Pons (tissue), 1 donor: Measurements from ENCODE around the gene NFYB.
"Not testable (repeated sequence)": the region's sequence is repeated elsewhere in the genome, so short reads cannot be mapped to it uniquely, and the experiment has no call there.

Experiments used
- DNase-seq: peaks from one replicate; pipeline ENCODE4 v3.0.0-alpha.2; 2016; ENCODE audit warnings: low spot score

NFYB gene

DNA sequence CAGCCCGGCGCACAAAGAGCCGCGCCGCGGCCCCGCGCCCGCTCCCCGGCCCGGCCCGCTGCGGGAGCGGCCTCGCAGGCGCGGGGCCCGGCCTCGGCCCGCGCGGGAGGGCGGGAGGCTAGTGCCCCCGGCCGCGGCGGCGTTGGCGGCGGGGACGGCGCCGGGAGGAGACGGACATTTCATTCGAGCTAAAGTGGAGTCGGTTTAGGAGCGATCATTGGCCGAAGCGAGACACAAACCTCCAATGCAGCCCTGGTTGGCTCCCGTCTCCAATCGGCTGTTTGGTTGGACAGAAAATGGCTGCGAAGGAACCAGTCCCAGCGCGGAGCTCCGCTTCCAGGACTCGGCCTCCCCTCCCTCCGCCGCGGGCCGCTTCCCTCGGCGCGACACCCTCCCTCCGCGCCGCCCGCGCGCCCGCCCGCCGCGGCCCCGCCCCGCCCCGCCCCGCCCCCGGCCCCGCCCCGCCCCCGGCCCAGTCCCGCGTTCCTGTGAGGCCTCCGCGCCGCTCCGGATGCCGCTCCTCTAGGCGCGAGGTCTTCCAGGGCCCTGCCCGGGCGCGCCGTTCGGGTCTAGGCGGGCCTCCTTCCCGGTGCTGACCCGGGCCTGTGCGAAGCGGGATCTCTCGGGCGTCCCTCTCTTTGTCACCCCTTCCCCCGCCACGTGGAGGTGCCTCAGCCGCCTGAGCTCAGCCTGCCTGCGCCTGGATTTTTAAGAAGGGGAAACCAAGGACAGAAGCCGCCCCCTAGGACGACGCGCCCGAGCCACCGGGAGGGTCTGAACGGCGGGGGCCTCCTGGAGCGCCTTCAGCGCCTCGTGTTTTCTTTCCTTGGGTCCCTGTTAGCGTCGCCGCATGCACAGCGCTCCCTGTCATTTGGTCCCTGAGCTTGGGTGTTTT lies at the start of gene NFYB:
TSS of gene NFYB (minus strand) at position 309 of the 895 bp plus-strand sequence. CDS start 2,757 bp downstream, outside the sequence.
- peak; percentile 96 for DNase-seq

DNA sequence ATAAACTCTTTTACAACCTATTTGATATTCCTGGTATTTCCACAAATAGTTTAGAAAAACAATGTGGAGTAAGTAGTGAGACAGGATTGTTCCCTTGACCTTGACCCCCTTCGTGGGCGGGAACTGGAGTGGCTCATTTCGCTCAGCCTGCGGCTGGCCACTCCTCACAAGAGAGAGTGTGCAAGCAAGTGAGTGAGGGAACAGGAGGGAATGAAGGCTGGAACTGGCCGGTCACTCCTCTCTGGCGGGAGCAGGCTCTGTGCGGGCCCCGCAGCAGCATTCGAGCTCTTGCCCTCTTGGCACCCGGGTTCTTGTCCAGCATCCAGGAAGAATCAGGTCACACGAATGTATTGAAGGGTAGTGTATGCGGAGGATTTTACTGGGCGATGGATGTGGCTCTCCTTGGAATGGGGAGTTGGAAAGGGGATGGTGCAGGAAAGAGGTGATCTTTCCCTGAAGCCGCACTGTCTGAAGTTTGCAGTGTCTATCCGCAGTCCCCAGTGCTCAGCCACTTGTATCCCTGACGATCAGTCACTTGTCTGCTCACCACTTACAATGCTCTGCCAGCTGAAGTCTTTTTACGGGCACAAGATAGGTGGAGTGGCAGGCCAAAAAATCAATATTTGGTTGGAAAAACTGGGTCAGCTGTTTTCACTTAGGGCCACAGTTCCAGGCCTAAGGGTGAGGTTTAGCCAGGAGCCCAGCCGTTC lies 49.6 kb upstream of the NFYB start:
- no peak for DNase-seq

DNA sequence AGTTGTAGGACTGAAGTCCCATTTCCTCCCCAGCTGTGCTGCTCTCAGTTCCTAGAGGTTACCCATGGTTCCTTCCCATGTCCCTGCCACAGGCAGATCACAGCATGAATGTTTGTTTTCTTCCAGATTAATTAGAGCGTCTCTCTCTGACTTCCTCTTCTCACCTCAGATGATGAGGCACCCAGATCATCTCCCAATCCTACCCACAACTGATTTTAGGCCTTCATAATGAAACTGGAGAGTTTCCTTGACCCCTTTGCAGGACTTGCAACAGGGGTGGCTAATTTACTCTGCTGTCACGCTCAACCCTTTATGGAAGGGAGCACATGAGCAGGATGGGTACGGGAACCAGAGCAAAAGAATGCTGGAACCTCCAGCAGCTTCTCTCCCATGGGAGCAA lies 45.4 kb upstream of the NFYB start:
- DNase-seq = no peak

DNA sequence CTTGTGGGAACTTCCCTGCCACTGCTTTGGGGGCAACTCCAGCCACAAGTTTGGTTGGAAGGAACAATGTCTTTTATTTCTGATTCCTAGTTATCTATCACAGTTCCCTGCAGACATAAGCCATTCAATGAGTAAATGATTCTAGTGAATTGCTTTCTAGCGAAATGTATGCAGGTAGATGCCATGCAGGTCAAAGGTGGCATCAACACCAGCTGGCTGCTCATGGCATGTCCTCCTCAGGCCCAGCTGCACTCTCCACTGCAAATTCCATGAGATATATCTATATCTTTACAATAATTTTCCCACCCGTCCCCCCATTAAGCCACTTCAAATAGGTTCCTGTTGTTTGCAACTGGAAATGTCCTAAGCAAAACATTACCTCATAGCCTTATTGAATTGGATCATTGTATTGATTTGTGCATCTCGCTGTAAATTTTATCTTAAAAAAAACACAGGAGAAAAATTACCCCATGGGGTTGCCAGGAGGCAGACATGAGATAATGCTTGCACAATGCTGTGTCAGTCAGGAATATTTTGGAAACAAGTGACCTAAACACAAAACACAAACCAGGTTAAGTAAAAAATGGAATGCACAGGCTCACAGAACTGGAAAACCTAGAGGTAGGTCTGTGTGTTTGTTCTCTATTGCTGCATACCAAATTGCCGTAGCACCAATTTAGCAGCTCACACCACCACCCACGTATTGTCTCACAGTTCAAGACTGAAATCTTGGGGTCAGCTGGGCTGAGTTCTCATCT lies 44.8 kb upstream of the NFYB start:
- no peak for DNase-seq

DNA sequence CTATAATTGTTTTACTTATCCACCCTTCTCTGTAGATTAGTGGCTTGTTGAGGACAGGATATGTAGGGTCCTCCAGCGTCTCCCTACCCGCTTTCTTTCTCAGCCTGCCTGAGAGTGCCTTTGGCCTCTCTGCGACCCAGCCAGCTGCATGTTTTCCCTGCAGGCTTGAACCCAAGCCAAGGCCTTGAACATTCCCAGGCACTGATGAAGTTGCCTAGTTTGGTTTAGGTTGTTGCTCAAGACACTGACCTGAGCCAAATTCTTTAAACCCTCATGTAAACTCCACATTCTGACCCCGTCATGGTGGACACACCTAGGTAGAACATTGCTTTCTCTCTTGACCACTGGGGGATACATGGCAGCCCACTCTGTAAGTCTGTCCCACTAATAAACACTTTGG lies 44.1 kb upstream of the NFYB start:
- no peak for DNase-seq

DNA sequence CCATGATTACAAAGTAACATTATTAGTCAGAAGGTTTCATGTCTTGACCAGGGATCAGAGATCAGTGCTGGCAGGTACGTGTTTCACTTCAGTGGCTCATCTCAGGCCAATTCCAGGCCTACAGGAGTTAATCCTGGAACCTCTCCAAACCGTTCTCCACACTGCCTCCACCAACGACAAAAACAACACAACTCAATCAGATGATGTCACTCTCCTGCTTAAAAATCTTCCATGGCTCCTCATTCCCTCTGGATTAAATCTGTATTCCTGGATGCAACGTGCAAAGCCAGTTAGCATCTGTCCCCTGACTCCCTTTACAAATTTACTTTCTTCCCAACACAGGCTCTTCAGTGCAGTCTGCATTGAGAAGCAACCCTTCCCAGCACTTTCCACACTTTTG lies 43.3 kb upstream of the NFYB start:
- no peak for DNase-seq

DNA sequence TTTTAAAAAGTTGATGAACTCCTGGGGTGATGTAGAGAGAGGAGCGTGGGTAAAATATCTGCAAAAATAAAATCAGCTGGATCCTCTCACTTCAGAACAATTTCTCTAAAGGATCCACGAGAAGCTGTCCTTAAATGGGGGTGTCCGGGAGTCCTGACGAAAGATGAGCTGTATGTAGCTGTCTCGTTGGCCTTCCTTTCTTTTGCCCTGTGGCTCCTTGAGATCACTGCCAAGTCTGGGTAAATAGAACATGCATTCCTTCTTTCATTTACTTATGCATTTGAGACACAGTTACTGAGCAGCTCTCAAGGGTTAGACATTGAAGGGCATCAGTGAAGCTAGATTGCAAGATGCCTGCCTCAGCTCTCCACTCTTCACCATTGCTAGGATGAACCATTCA lies 42.4 kb upstream of the NFYB start:
- no peak for DNase-seq

DNA sequence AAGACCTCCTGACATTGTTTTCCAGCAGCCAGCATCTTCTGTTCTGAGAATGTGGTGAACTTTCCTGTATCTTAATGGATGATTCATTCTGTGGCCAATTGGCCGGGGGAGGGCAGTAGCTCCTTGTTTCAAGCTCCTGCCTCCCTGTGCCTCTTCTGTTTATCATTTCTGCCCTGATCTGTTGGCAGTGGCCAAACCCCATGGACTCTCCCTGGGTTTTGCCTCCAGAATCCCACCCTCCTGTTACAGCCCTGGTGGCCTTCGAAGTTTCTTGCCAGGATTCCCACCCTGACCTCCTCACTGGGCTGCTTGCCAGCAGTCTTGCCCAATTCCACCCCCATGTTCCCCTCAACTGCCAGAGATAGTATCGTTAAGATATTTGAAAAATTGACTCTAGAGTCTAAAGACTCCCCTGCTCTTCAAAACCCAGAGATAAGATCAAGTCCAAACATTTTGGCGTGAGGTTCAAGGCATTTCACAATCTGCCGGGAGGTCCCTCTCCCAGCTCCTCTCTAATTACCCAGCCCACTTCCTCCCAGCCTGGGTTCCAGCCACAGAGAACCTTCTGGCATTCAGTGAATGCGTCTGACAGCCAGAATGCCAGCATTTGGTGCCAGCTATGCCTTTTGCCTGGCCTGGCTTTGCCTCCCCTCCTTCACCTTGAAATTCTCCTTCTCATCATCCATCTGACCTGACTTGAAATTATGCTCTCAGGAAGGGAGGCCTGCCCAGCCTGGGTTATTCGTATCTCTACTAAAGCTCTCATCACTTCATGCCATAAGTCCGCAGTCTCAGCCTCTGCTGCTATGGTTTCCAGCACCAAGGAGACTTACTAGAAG lies 39.9 kb upstream of the NFYB start:
- DNase-seq = peak; percentile 8

DNA sequence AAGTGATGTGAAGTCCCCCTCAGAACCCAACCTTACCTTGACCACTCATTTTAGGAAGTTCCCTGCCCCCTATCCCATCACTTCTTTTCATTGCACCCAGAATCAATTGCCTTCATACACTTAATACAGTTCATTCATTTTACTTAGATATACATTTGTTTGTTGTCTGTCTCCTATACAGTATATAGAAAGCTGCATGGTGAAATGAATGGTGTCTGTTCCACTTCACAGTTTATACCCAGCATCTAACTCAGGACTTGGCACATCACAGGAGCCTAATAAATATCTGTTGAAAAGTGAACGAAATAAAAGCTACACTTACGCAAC lies 39.3 kb upstream of the NFYB start:
- DNase-seq = no peak

DNA sequence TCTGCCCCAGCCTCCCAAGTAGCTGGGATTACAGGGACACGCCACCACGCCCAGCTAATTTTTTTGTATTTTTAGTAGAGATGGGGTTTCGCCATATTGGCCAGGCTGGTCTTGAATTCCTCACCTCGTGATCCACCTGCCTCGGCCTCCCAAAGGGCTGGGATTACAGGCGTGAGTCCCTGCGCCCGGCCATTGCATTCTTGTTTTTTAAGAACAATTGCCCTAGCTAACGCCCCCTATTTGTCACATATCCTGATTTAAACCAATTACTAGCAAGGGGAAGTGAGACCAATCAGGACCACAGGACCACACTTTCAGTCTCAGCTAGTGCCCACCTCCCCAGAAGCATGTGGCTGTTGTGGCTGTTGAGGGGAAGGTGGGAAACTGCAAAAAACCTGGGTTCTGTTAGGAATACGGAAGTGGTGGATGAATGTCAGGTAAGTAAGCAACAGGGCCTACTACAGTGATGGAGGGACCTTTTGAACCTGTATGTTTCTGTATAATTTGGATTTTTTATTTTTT lies 37.8 kb upstream of the NFYB start:
- no peak for DNase-seq

DNA sequence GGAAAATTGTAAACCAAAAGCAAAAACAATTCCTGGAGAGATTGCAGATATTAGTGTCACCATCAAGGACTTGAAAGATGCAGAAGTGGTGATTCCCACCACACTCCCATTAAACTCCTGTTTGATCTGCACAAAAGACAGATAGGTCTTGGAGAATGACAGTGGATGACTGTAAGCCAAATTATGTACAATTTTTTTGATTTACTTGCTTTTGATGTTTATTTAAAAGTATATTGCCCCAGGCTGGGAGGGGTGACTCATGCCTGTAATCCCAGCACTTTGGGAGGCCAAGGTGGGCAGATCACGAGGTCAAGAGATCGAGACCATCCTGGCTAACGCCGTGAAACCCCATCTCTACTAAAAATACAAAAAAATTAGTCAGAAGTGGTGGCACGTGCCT lies 35.8 kb upstream of the NFYB start:
- not testable (repeated sequence) for DNase-seq

DNA sequence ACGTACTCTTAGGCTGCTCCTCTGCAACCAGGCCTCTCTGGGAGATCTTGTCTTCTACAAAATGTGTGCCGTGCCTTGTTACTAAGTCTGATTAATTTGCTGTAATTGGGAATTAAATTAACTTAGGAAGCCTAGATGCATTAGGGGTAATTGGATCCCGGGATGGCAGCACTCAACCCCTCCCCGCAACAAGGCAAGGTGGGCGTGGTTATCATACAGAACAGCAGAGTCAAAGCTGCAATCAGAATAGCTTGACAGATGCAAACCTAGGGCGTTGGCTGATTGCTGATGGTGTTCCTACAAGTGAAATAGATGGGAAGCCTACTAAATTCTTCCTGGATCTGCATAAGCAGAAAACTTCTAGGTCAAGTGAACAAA lies 34.5 kb upstream of the NFYB start:
- DNase-seq = no peak

DNA sequence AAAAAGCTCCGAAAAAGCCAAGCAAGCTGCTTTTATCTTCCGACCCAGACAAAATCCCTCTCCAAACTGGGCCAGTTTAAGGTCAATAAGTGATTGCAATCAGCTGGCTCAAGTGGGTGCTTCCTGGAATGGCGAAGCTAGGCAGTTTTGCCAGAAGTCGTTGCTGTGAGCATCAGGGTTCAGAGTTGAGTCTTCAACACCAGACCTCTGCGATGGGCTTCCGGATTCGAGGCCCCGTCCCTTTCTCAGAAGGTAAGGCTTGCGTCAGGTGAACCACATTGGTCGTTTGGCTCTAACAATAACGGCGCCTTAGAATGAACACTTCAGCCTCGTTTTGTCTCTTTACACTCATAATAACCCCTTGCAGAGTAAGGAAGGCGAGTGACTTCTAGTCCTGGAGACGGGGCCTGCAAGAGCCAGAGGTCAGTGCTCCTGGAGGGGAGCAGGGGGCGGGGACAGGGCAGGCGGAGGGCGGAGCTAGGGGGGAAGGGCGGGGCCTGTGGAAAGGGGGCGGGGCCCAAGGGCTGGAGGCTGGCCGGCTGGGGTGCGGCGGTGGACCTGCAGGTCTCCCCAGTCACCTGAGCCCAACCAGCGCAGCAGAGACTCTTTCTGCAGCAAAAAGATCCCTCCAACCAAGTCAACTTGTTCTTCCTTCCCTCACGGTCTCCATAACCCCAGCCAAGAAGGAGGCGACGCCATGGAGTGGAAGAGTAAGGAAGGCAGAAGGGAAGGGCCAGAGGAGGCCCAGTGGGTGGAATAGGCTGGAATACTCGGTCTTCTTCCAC lies 34.0 kb upstream of the NFYB start:
- DNase-seq = no peak

DNA sequence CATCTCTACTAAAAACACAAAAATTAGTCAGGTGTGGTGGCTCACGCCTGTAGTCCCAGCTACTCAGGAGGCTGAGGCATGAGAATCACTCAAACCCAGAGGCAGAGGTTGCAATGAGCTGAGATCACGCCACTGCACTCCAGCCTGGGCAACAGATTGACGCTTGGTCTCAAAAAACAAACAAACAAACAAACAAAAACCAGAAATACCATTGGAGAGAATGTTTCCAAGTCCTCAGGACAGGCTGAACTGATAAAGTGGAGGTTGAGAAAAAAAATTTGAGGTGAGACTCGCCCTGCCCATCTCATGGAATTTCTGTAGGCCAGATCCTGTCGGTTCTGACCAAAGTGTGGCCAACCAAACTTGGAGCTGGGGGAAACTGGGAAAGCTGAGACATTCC lies 30.6 kb upstream of the NFYB start:
- DNase-seq = no peak

DNA sequence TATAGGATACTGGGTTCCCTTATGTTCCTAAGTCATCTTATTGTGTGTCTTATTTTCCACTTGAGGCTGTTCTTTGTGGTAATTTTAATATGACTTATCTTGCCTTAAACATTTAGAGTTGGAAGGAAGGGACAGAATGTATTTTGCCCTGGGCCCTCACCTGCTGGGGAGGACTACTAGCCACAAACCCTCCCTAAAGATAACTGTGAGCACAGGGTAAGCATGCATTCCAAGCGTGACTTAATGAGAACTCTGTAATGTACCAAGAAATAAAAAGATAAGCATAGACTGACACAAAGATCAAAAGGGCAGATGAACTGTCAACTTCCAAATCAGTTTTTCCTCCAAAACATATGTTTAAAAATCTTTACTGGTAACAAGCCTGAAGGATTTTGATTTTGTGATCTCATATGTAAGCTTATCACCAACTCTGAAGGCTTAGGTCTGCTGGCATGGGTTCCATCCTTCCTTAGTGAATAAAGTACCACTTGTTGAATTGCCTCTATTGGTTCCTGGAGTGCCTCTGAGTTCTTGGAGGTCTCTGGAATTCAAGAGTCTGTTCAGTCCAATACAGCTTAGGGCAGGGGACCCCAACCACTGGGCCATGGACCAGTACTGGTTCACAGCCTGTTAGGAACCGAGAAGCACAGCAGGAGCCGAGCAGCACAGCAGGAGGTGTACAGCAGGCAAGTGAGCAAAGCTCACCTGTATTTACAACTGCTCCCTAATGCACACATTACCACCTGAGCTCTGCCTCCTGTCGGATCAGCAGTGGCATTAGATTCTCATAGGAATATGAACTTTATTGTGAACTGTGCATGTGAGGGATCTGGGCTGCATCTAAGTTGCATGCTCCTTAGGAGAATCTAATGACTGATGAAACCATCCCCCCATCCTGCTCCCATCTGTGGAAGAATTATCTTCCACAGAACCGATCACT lies 29.8 kb upstream of the NFYB start:
- DNase-seq = no peak

DNA sequence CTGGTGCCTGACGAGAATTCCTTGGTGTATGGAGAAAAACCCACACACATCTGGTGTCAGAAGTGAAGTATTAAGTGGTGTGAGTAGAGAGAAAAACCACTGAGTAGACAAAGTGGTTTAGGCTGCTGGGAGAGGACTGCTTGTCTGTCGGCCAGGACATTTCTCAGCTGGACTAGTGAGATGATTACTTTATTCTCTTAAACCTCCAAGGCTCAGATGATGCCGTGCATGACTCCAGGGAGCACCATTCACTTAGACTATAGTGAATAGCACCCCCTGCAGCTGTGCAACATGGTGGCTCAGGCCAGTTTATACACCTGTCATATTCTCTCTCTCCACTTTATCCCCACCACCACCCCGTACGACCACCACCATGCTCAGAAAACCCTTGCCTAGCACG lies 28.5 kb upstream of the NFYB start:
- no peak for DNase-seq

DNA sequence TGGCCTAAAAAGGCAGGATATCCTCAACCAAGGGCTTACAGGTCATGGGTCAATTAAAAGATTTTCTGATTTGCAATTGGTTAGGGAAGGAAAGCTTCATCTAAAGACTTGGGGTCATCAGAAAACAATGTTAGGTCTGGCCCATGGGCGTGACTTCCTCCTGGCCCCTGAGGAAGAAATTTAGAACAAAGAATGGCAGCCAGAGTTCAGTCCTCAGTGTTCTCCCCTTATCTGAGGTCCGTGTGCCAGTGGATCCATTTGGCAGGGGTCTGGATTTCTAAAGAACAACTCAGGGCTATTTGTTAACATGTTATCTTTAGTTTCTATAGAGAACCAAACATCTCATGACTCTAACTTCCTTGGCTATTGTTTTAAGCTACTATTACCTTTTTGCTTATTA lies 27.8 kb upstream of the NFYB start:
- no peak for DNase-seq

DNA sequence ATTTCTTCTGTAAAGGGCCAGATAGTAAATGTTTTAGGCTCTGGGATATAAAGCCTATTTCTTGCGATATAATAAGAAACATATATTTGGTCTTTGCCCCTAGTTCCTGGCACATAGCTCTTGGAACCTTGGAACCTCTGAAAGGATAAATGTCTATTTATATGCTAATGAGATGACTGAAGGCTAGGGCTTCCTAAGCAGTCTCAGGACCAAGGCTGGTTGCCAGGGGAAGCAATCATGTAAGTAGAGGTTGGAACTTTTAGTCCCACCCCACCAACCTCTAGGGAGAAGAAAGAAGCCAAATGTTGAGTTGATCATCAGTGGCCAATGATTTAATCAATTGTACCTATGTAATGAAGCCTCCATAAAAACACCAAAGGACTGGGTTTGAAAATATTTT lies 26.6 kb upstream of the NFYB start:
- DNase-seq = no peak

DNA sequence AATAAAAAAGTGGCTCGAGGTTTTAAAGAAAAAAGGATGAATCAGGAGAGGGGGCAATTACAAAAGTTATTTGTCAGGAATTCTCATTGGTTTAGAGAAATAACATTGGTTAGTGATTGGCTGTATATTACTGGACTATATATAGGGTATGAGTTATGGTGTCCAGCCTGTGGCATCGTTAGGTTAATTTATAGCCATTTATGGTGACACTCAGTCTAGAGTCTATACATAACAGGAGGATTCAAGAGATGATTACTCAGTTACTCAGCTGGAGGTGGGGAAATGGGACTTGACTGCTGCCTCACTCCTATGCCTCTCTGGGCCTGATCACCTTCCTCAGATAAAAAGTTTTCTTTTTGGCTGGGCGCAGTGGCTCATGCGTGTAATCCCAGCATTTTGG lies 25.6 kb upstream of the NFYB start:
- DNase-seq = no peak

DNA sequence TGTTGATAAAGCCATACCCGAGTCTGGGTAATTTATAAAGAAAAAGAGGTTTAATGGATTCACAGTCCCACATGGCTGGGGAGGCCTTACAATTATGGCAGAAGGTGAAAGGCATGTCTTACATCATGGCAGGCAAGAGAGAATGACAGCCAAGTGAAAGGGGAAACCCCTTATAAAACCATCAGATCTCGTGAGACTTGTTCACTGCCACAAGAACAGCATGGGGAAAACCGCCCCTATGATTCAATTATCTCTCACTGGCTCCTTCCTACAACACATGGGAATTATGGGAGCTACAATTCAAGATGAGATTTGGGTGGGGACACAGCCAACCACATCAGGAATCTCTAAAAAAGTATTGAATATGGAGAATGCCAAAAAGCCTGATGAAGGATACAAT lies 25.0 kb upstream of the NFYB start:
- not testable (repeated sequence) for DNase-seq
